GM21825 (cell line): ENCODE results near the gene LINGO3.
A peak's percentile ranks its signal among the peaks of the same experiment; 100 is the strongest.
"Not testable (repeated sequence)": the region's sequence is repeated elsewhere in the genome, so short reads cannot be mapped to it uniquely, and the experiment has no call there.

Experiments used
- ATAC-seq: cut with Tn5 transposase; IDR thresholded peaks from one replicate; pipeline ENCODE4 v1.9.1; 2021; ENCODE audit warnings: mild to moderate bottlenecking, moderate library complexity; ENCODE audit not compliant: unreplicated experiment

The LINGO3 gene

DNA sequence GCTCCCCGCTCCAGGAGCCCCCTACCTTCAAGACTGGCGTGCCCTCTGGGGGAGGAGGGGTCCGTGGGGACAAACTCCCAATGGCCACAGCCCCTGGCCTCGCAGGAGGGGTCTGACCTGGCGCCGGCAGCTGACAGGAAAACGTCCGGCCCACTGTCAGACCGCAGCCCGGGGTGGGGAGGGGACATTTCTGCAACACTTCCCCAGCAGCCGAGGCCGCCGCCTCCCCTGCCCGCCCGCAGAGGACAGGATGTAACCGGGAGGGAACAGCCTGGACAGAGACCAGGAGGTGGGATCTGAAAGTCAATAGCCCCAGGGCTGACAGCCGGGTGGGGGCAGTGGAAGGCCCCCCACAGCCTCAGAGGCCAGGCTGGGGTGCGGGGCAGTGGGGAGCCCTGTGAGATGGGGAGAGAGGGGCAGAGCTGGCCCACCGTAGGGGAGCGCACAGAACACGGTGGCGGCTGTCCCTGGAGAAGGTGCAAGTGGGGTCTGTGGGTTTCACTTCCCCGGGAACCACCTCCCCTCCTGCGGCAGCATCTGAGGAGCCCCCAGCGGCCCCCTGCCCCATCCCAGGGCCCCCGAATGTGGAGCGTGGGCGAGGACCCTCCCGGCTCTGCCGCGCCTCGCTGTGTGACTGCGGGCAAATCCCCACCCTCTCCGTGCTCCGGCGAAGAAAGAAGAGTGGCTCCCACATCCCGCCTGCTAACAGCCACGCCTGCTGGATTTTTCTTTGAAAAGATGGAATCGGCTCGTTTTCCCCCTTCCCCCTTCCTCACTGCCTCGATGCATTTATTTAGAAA, 25.7 kb downstream of the LINGO3 start, which contains the start of gene PEAK3:
Gene PEAK3 (minus strand): TSS at position 114 of the 800 bp plus-strand sequence. CDS start 1,244 bp downstream, outside the sequence.
- ATAC-seq: no peak

DNA sequence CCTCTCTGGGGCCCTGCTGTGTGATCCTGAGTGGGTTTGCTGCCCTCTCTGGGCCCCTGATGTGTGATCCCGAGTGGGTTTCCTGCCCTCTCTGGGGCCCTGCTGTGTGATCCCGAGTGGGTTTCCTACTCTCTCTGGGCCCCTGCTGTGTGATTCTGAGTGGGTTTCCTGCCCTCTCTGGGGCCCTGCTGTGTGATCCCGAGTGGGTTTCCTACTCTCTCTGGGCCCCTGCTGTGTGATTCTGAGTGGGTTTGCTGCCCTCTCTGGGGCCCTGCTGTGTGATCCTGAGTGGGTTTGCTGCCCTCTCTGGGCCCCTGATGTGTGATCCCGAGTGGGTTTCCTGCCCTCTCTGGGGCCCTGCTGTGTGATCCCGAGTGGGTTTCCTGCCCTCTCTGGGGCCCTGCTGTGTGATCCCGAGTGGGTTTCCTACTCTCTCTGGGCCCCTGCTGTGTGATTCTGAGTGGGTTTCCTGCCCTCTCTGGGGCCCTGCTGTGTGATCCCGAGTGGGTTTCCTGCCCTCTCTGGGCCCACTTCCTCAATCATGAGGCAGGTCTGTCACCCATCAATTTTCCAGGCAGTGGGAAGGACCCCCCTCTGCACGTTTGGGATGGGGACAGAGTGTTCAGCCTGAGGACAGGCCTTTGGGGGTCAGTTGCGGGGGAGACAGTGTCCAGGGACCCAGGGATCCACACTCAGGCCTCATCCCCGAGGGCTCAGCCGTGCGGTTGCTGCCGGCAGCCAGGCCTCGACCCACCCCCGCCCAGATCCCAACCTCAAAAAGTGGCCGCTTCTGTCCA, 26.5 kb downstream of the LINGO3 start:
- ATAC-seq: not testable (repeated sequence)

DNA sequence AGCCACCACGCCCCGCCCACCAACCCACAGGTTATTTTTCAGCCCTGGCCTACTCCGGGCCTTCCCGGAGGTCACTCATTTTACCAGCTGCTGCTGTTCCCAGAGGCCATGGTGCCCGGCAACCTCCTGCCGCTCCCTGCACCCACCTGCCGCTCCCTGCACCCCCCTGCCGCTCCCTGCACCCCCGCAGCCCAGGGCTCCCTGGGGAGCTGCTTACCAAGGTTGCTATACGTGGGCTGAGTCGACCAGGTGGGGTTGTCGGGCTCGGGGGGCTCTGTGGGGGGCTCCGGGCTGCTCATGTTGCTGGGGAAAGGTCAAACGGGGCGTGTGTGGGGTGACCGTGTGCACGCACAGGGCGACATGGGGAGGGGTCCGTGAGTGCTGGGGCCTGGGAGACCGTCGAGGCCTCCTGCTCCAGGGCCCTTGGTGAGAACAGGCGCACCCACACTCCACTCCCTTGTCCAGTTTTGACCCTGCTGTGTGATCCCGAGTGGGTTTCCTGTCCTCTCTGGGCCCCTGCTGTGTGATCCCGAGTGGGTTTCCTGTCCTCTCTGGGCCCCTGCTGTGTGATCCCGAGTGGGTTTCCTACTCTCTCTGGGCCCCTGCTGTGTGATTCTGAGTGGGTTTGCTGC, 27.2 kb downstream of the LINGO3 start:
- no peak for ATAC-seq

DNA sequence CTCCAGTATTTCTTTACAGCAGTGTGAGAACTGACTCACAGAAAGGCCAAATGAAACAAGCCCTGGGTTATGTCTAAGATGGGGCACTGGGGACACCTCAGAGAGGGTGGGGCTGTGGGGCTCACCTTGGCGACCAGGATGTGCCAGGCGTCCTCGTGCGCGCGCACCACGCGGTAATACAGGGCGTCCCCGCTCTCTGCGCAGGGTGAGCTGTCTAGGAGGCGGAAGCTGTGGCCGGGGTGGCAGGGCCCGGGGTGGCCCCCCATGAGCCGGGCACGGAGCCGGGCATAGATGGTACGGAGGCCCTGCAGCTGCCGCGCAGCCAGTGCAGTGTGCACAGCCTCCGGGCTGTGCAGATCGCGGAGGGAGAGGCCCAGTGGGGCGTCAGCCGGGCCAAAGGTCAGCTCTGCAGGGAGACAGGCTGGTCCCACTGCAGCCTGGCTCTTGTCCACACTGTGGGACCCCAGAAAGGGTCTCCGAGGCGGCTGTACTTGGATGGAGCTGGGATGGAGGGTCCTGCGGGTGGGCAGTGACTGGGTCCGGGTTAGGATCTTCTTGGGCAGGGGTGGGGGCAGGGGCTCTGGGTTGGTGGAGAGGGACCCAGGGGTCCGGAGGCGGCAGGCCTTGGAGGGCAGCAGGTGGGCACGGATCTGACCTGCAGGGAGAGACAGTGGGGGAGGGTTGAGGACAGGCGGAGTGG, 29.3 kb downstream of the LINGO3 start:
- no peak for ATAC-seq

- no peak for ATAC-seq
Measured at GRCh38 chr19:2277138-2277537, 30.8 kb downstream of the LINGO3 start.

GRCh38 chr19:2276429-2276986, 31.4 kb downstream of the LINGO3 start:
- no peak for ATAC-seq

DNA sequence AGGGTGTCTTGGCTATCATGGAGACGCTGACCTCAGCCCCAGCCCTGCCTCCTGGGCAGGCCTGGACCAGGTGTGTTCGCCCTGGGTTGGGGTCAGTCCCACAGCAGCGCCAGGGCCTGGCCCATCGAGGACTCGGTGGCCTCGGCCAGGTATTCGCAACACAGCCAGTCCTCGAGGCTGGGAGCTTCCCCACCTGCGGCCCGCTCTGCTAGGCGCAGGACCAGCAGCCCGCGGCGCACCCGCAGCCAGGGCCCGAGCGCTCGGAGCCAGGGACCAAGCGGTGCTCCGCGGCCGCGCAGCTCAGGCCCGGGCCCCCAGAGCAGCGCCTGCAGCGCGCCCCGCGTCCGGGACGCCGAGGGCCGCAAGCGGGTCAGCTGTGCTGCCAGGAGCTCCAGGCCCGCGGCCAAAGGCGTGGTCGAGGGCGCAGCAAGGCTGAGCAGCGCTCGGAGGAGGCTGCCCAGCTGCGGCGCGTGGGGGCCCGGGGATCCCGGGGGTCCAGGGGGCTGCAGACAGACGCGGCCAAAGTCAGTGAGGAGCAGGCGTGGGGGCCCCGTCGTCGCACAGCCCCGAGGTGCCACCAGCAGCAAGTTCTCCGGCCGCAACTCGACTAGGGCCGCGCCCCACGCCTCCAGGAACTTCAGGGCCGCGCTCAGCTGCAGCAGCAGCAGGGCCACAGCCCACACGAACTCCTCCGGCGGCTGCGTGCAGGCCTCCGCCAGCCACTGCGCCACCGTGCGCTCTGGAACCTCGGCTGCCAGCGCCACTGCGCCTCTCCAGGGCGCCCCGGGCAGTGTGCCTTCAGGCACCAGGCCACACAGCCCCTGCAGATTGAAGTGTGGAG, 32.1 kb downstream of the LINGO3 start:
- ATAC-seq: no peak

DNA sequence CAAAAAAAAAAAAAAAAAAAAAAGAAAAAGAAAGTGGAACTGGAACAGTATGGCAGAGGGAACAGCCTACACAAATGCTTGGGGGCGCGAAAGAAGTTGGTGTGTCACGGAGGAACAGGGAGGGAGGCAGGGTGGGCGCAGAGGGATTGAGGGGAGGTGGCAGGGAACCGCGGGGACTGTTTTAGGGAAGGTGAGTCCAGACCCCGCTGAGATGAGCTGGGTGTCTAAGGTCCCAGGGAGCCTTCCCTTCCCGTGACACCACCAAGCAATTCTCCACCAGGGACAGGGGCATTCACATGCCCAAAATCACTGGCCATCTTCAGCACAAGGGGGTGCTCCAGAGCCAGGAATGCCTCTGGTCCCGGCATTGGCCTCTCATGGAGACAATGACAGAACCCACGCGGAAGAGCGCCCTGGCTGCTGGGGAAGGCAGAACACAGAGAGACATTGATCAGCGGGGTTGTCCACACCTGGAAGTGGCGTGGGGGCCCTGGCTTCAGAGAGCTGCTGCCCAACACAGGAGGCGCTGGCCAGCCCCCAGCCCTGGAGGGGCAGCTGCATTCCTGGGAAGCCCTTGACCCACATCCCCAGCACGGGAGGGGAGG, 32.9 kb downstream of the LINGO3 start:
- no peak for ATAC-seq

- no peak for ATAC-seq
Measured at GRCh38 chr19:2274185-2274711, 33.7 kb downstream of the LINGO3 start.

DNA sequence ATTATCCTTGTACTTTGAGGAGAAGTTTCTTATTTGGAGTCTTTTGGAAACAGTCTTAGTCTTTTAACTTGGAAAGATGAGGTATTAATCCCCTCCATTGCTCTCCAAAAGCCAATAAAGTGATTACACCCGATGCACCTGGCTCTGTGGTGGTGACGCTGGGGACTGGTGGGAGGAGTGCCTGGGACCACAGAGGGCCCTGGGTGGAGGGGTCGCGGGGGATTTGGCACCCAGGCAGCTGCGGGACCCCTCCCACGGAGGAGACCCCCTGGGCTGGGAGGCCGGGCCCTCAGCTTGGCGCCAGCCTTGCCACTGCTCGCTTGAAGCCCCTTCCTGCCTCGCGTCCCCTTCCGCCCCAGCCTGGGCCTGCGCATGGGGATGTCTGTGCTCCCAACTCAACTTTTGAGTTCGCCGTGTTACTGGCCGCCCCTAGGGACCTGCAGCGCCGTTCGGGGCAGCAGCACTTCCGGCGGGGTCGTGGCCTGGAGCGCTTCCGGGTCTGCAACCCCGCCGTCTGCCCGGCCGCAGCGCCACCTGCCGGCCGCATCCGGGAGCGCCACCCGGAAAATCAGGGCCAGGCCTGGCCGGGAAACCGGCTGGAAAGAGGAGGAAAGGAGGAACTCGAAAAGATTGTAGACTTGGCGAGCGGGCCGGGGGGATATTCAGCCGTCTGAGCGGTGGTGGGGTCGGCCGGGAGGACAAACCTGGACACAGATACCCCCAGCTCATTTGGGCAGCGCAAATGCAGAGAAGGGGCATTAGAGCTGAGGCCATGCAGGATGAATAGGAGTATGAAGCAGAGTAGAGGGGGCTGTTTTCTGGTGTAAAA, 34.4 kb downstream of the LINGO3 start:
- peak; percentile 30 for ATAC-seq

GRCh38 chr19:2271234-2272103, 36.5 kb downstream of the LINGO3 start:
- ATAC-seq: no peak

DNA sequence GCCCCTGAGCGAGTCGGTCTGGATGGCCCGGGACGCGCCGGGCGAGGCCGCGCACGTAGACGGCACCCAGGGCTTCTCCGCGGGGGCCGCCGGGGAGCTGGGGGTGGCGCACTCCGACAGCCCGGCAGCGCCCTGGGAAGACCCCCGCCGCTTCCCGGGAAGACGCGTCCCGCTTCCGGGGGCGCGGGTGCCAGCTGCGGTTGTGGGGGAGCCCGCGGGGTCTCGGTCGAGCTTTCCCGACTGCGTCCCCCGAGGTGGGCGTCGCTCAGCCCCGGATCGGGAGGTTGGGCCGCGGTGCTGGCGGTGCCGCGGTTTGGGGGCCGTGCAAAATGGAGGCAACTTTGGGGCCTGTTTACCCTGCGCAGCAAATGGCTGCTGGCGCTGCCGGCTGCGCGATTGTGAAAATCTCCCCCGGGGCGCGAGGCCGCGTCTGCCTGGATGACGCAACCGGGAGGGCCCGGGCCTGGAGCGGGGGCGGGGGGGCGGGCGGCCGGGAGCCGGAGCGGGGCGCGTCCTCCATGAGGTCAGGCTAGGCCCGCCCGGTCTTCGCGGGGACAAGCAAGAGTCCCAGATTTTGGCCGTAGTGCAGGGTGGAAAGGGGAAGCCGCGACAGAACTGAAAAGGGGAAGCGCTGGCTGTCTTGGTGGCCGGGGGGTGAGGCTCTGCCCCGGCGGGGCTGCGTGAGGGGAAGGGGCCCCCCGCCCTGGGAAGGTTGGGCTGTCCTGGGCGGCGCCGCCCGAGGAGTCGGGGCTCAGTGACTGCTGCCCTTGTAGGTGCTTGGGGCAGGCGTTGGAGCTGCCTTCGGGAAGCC, 37.3 kb downstream of the LINGO3 start:
- no peak for ATAC-seq

DNA sequence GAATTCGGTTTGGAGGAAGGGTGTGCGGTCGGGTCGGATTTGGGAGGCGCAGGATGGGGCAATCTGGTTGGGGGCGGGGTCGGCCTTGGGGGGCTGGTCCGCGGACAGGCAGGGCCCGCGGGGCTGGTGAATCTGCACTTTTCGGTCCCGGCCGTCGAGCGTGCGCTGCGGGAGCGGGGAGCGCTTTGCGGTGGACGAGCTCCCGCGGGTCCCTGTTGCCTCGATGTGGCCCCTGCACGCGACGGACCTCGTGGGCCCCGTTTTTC, 37.9 kb downstream of the LINGO3 start:
- no peak for ATAC-seq

DNA sequence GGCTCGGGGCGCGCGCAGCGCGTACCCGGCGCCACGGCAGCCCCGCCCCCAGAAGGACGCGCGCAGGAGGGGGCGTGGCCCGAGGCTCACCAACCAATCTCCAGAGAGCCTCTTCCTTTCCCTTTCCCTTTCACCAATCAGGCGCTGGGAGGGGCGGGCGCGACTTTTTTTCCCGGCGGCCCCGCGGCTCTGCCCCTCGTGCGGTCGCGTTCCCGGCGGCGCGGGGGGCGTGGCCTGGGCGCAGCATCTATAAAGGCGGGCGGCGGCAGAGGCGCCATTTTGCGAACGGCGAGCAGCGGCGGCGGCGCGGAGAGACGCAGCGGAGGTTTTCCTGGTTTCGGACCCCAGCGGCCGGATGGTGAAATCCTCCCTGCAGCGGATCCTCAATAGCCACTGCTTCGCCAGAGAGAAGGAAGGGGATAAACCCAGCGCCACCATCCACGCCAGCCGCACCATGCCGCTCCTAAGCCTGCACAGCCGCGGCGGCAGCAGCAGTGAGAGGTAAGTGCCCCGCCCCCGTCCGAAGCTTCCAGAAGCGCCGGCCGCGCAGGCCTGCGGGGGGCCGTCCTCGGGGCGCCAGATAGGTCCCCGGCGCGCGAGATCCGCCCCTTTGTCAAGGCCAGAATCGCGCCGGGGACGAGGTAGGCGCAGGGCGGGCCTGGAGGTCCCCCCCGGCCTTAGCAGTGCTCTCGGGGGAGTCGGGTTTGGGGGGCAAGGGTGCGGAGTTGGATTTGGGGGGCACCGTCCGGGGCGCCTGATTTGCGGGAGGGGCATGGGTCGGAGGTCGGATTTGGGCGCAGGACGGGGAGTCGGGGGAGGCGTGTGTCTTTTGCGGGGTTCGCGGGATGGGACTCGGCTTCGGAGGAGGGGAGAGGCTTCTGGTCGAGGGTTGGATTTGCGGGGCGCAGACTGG, 38.5 kb downstream of the LINGO3 start:
- ATAC-seq: peak; percentile 44

GRCh38 chr19:2268861-2269243, 39.1 kb downstream of the LINGO3 start:
- no peak for ATAC-seq

DNA sequence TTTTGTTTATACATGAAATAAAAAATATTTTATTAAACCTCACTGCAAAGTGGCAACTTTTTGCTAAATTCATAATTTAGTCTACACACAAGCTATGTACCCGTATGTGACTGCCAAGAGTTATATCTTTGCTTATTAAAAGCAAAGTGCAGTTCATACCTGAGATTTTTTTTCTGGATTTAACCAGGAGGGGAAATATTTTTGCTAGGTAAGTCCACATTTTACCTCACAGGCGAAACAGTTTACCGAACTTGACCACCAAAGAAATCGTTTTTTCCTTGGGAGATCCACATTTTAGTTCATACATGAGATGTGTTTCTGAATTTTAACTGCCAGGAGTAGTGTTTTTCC, 39.5 kb downstream of the LINGO3 start:
- no peak for ATAC-seq
